Loucy (cell line): Measurements from ENCODE around the gene CSTPP1.
A peak's percentile ranks its signal among the peaks of the same experiment; 100 is the strongest.

Experiments used
- H2AFZ ChIP-seq: fragments of 200-600 bp; sonication (generic); 2 replicates; pipeline ENCODE4 v1.6.0; 2016; ENCODE audit warnings: antibody characterized with exemption, mild to moderate bottlenecking, low read length, moderate library complexity
- H3F3A ChIP-seq: fragments of 200-600 bp; 2 replicates; pipeline ENCODE4 v1.6.0; 2016; ENCODE audit warnings: antibody characterized with exemption, low read depth, mild to moderate bottlenecking
- H3K27me3 ChIP-seq: fragments of 200-600 bp; sonication (generic); 2 replicates; pipeline ENCODE4 v1.6.1; 2014; ENCODE audit warnings: low read length, mild to moderate bottlenecking; ENCODE audit not compliant: insufficient read depth, poor library complexity, severe bottlenecking
- H3K36me3 ChIP-seq: fragments of 200-600 bp; sonication (generic); 2 replicates; pipeline ENCODE4 v1.6.1; 2016; ENCODE audit warnings: low read length; ENCODE audit not compliant: insufficient read depth
- H3K4me1 ChIP-seq: fragments of 200-600 bp; sonication (generic); 2 replicates; pipeline ENCODE4 v1.5.1; 2014; ENCODE audit warnings: low read length, mild to moderate bottlenecking; ENCODE audit not compliant: insufficient read depth, poor library complexity, severe bottlenecking
- H3K4me2 ChIP-seq: fragments of 200-600 bp; sonication (generic); 2 replicates; pipeline ENCODE4 v1.6.0; 2014; ENCODE audit warnings: antibody characterized with exemption, low read length, low read depth, mild to moderate bottlenecking; ENCODE audit not compliant: poor library complexity, severe bottlenecking
- H3K4me3 ChIP-seq: fragments of 200-600 bp; sonication (generic); 2 replicates; pipeline ENCODE4 v1.5.1; 2014; ENCODE audit warnings: low read length, mild to moderate bottlenecking, mixed read lengths; ENCODE audit not compliant: poor library complexity, severe bottlenecking
- H3K79me2 ChIP-seq: fragments of 200-600 bp; sonication (generic); 2 replicates; pipeline ENCODE4 v1.6.1; 2014; ENCODE audit warnings: low read length; ENCODE audit not compliant: insufficient read depth
- H3K9ac ChIP-seq: fragments of 200-600 bp; sonication (generic); 2 replicates; pipeline ENCODE4 v1.6.0; 2014; ENCODE audit warnings: mild to moderate bottlenecking, low read depth, low read length, moderate library complexity; ENCODE audit not compliant: poor library complexity, severe bottlenecking
- H3K9me2 ChIP-seq: fragments of 200-600 bp; sonication (generic); replicated peaks from 2 replicates; pipeline ENCODE4 v1.6.1; 2016; ENCODE audit warnings: low read depth, low read length, mixed read lengths
- H3K9me3 ChIP-seq: fragments of 200-600 bp; sonication (generic); 2 replicates; pipeline ENCODE4 v1.6.1; 2014; ENCODE audit warnings: mild to moderate bottlenecking, antibody characterized with exemption, low read length, low read depth; ENCODE audit not compliant: insufficient read depth
- H4K20me1 ChIP-seq: fragments of 200-600 bp; sonication (generic); 2 replicates; pipeline ENCODE4 v1.6.0; 2014; ENCODE audit warnings: antibody characterized with exemption, low read length, mild to moderate bottlenecking; ENCODE audit not compliant: insufficient read depth, poor library complexity, severe bottlenecking
- EZH2phosphoT487 ChIP-seq: fragments of 200-600 bp; IDR thresholded peaks from 2 replicates; pipeline ENCODE4 v1.6.1; 2018; ENCODE audit warnings: antibody characterized with exemption, mild to moderate bottlenecking, moderate library complexity, borderline replicate concordance
- TF ChIP-seq, protein P1 (sequence below): fragments of 200-600 bp; sonication (generic); conservative IDR thresholded peaks from 2 replicates; pipeline ENCODE4 v1.5.1; 2014; ENCODE audit warnings: mild to moderate bottlenecking, antibody characterized with exemption, low read length

Gene CSTPP1

DNA sequence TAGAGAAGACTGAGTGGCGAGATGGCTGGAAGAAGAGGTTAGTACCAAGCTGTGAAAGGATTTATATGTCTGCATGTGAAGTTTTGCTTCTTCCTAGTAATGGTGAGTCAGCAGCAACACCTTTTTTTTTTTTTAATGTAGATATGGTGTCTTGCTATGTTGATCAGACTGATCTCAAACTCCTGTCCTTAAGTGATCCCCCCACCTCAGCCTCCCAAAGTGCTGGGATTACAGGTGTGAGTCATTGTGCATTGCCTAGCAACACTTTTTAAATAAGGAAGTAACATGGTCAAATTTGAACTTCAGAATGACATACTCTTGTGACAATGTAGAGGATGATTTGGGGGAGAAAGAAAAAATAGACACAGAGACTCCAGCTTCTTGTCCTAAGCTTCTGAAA lies 6.5 kb upstream of the CSTPP1 start:
- peak overlapping the region; percentile 6 for H2AFZ ChIP-seq

DNA sequence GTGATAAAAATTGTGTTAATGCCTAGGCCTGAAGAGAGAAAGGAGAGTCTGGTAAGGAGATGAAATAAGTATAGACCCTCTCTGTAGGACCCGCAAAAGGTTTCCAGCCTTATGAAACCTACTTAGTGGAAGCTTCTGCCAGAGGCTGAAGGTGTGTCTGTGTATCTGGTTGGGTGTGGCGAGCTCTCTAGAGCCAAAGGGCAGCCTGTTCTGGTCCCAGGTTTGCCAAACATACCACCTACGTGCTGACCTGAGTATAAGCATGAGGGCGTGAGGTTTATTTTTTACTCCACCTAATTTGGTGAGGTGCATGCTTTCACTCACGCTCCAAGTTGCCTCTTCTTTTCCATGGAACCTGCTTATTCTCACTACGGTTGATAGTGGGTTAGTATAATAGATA lies 5.6 kb downstream of the CSTPP1 start:
- no peaks in the 10 kb centered on the region for H3K27me3 ChIP-seq
- no peak overlapping the region for H2AFZ ChIP-seq
- H3K79me2 ChIP-seq: peaks cover 2% of the 10 kb centered on the region; the same call in 1 of the 2 replicates
- no peaks in the 10 kb centered on the region for H4K20me1 ChIP-seq
- H3K4me2 ChIP-seq: no peak overlapping the region
- H3K9me3 ChIP-seq: no peaks in the 10 kb centered on the region
- H3K4me3 ChIP-seq: no peak overlapping the region
- no peak overlapping the region for H3K9ac ChIP-seq
- H3K36me3 ChIP-seq: no peaks in the 10 kb centered on the region
- H3F3A ChIP-seq: no peaks in the 10 kb centered on the region
- no peaks in the 10 kb centered on the region for H3K9me2 ChIP-seq
- H3K4me1 ChIP-seq: no peaks in the 10 kb centered on the region
- TF ChIP-seq, protein P1, sequence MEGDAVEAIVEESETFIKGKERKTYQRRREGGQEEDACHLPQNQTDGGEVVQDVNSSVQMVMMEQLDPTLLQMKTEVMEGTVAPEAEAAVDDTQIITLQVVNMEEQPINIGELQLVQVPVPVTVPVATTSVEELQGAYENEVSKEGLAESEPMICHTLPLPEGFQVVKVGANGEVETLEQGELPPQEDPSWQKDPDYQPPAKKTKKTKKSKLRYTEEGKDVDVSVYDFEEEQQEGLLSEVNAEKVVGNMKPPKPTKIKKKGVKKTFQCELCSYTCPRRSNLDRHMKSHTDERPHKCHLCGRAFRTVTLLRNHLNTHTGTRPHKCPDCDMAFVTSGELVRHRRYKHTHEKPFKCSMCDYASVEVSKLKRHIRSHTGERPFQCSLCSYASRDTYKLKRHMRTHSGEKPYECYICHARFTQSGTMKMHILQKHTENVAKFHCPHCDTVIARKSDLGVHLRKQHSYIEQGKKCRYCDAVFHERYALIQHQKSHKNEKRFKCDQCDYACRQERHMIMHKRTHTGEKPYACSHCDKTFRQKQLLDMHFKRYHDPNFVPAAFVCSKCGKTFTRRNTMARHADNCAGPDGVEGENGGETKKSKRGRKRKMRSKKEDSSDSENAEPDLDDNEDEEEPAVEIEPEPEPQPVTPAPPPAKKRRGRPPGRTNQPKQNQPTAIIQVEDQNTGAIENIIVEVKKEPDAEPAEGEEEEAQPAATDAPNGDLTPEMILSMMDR: no peak
- no peak for TF ChIP-seq EZH2phosphoT487

More for the DNA sequence above, 6.5 kb upstream of the CSTPP1 start:
- H3F3A ChIP-seq: no peaks in the 10 kb centered on the region
- no peaks in the 10 kb centered on the region for H3K27me3 ChIP-seq
- H3K4me3 ChIP-seq: no peak overlapping the region
- no peaks in the 10 kb centered on the region for H3K79me2 ChIP-seq
- no peak overlapping the region for H3K4me2 ChIP-seq
- H3K9ac ChIP-seq: no peak overlapping the region
- TF ChIP-seq EZH2phosphoT487: no peak
- TF ChIP-seq, protein P1: no peak
- no peaks in the 10 kb centered on the region for H3K4me1 ChIP-seq
- H4K20me1 ChIP-seq: no peaks in the 10 kb centered on the region
- no peaks in the 10 kb centered on the region for H3K36me3 ChIP-seq
- H3K9me2 ChIP-seq: no peaks in the 10 kb centered on the region
- H3K9me3 ChIP-seq: no peaks in the 10 kb centered on the region; the same call in 1 of the 2 replicates

DNA sequence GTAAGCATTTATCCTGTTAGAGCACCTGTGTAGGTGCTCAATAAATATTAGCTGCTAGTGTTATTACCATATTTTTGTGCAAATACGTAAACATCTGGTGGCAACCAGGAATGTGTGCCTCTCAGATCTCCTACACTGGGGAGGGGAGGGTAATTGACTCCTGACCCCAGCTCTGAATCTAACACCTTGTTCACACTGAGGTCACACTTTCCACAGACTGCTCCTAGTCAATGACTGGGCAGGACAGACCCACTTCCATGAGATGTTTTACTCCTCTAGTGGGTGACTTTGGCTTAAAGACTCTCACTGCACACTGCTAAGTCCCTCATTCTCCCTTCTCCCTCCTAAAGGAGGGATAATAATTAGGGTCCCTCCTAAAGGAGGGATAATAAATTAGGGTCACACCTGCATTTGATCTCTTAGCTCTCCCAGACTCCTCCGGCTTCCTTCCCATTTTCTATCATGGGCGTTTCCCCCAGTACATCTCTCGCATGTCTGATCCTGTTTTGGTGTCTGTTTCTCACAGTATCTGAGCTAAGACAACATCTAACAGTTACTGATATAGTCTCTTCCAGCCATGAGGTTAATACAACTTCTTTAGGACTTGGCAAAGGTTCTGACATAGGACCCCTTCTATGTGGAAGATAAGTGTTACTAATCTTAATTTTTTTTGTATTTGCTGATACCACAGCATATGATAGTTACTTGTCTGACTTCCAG lies 8.0 kb downstream of the CSTPP1 start:
- no peaks in the 10 kb centered on the region for H3K79me2 ChIP-seq
- H3K36me3 ChIP-seq: no peaks in the 10 kb centered on the region
- H3K4me2 ChIP-seq: no peak overlapping the region
- peaks cover 4% of the 10 kb centered on the region for H3K4me1 ChIP-seq
- H3K9me3 ChIP-seq: no peaks in the 10 kb centered on the region
- TF ChIP-seq, protein P1: no peak
- no peak for TF ChIP-seq EZH2phosphoT487
- H3K9me2 ChIP-seq: no peaks in the 10 kb centered on the region
- no peaks in the 10 kb centered on the region for H3K27me3 ChIP-seq
- no peak overlapping the region for H3K9ac ChIP-seq
- no peak overlapping the region for H3K4me3 ChIP-seq
- no peaks in the 10 kb centered on the region for H4K20me1 ChIP-seq
- no peaks in the 10 kb centered on the region for H3F3A ChIP-seq
- no peak overlapping the region for H2AFZ ChIP-seq
